GM12878 (cell line): ENCODE results near the gene DPY19L1. TPM values are rescaled to one million over a fixed set of nuclear protein-coding genes. Genes with fewer than 3 reads are reported as not detected.

ENCODE experiments used
- ATAC-seq: fragments of 200-7000 bp; cut with Tn5 transposase; 3 replicates; pipeline ENCODE4 v1.9.1; 2020; ENCODE audit warnings: mild to moderate bottlenecking, moderate library complexity
- BruUV-seq: library from RNA; stranded (reverse); fragments of 400-500 nt; replicated peaks from 2 replicates; lab custom pipeline; 2021; lab: Mats Ljungman, UMichigan
- CTCF ChIA-PET: fragments of 300-600 bp; sonication (Branson Sonifier 250); formaldehyde crosslinking; extraction: SDS; loops from one replicate; lab custom pipeline; 2021; ENCODE audit warnings: inconsistent platforms; lab: Yijun Ruan, JAX
- POLR2A ChIA-PET: fragments of 350-600 bp; formaldehyde crosslinking; extraction: SDS; loops from one replicate; lab custom pipeline; 2021; ENCODE audit warnings: inconsistent platforms; lab: Charles Lee
- RAD21 ChIA-PET: fragments of 300-600 bp; sonication (Branson Sonifier 250); formaldehyde crosslinking; loops from one replicate; lab custom pipeline; 2023; ENCODE audit warnings: antibody characterized with exemption; ENCODE audit not compliant: unreplicated experiment; lab: Charles Lee
- SMC1A ChIA-PET: fragments of 300-600 bp; sonication (Branson Sonifier 250); formaldehyde crosslinking; loops from one replicate; lab custom pipeline; 2023; ENCODE audit not compliant: unreplicated experiment, uncharacterized antibody; lab: Charles Lee
- DNase-seq: peaks from one replicate; pipeline ENCODE4 v3.0.0-alpha.2; 2011; ENCODE audit warnings: low read depth, low spot score
- FAIRE-seq: peaks from 3 replicates; lab custom pipeline; 2011; peaks lifted over from hg19 to GRCh38; lab: Jason Lieb, UNC
- H2AFZ ChIP-seq: 2 replicates; pipeline ENCODE4 v1.6.0; 2011; ENCODE audit warnings: low read depth, low read length, control low read depth; ENCODE audit not compliant: control insufficient read depth
- H3K27ac ChIP-seq: 2 replicates; pipeline ENCODE4 v1.5.1; 2011; ENCODE audit warnings: control low read depth; ENCODE audit not compliant: control insufficient read depth, insufficient read depth
- H3K27me3 ChIP-seq, 2 experiments: replicated peaks in 1 of 2; 2 replicates each; pipeline versions ENCODE4 v1.6.0 to v1.6.1; 2011; ENCODE audit warnings: low read length in 1 of 2; ENCODE audit not compliant: control insufficient read depth in 2 of 2, insufficient read depth in 2 of 2
- H3K36me3 ChIP-seq, 2 experiments: 2 replicates each; pipeline ENCODE4 v1.5.1; 2011; ENCODE audit warnings: low read length in 1 of 2; ENCODE audit not compliant: control insufficient read depth in 2 of 2, insufficient read depth in 2 of 2
- H3K4me1 ChIP-seq: 2 replicates; pipeline ENCODE4 v1.6.1; 2011; ENCODE audit warnings: mild to moderate bottlenecking, low read length, moderate library complexity, mixed read lengths; ENCODE audit not compliant: control insufficient read depth, insufficient read depth
- H3K4me2 ChIP-seq: 2 replicates; pipeline ENCODE4 v1.6.0; 2011; ENCODE audit warnings: control low read depth; ENCODE audit not compliant: control insufficient read depth, insufficient read depth
- H3K4me3 ChIP-seq: fragments of 200-600 bp; sonication (generic); 2 replicates; pipeline ENCODE4 v1.5.1; 2016
- H3K79me2 ChIP-seq: 2 replicates; pipeline ENCODE4 v1.6.0; 2011; ENCODE audit warnings: low read length; ENCODE audit not compliant: control insufficient read depth, insufficient read depth
- H3K9ac ChIP-seq: 2 replicates; pipeline ENCODE4 v1.8.0; 2011; ENCODE audit warnings: low read length, control low read depth, mixed read lengths; ENCODE audit not compliant: control insufficient read depth, insufficient read depth
- H3K9me3 ChIP-seq: replicated peaks from 3 replicates; pipeline ENCODE4 v1.5.1; 2011; ENCODE audit warnings: mild to moderate bottlenecking, low read length; ENCODE audit not compliant: control insufficient read depth, insufficient read depth
- H4K20me1 ChIP-seq: 2 replicates; pipeline ENCODE4 v1.6.0; 2011; ENCODE audit not compliant: control insufficient read depth, insufficient read depth
- ASH2L ChIP-seq: fragments of 300-600, 200-600 bp; sonication (generic); IDR thresholded peaks from 2 replicates; pipeline ENCODE4 v1.6.1; 2017; ENCODE audit warnings: low read depth, mild to moderate bottlenecking, borderline replicate concordance
- BCL11A ChIP-seq: IDR thresholded peaks from 2 replicates; pipeline ENCODE4 v1.6.1; 2011; ENCODE audit warnings: low read depth, low read length
- BHLHE40 ChIP-seq, 2 experiments: fragments of 450-650 bp in 1 of 2; IDR thresholded peaks; 2 replicates each; pipeline ENCODE4 v1.6.1; 2011 to 2017; ENCODE audit warnings: low read depth in 2 of 2, borderline replicate concordance in 1 of 2, improper control_type of control experiment in 1 of 2, low read length in 1 of 2, mild to moderate bottlenecking in 1 of 2
- CBFB ChIP-seq: IDR thresholded peaks from 2 replicates; pipeline ENCODE4 v1.6.1; 2016; ENCODE audit warnings: antibody characterized with exemption, low read depth
- CHD4 ChIP-seq: fragments of 200-600 bp; sonication (generic); IDR thresholded peaks from 2 replicates; pipeline ENCODE4 v1.6.1; 2016; ENCODE audit warnings: mild to moderate bottlenecking
- EGR1 ChIP-seq, 2 experiments: IDR thresholded peaks; 1 replicate in 1 of 2; 2 replicates in 1 of 2; pipeline ENCODE4 v1.6.1; 2011 to 2012; ENCODE audit warnings: low read depth in 2 of 2, low read length in 2 of 2, borderline replicate concordance in 1 of 2, mild to moderate bottlenecking in 1 of 2, moderate library complexity in 1 of 2
- ETV6 ChIP-seq, 2 experiments: fragments of 450-650 bp in 1 of 2; IDR thresholded peaks in 1 of 2; conservative IDR thresholded peaks in 1 of 2; 2 replicates each; pipeline ENCODE4 v1.6.1; 2014; ENCODE audit warnings: antibody characterized with exemption in 1 of 2, borderline replicate concordance in 1 of 2, low read depth in 1 of 2, mild to moderate bottlenecking in 1 of 2, moderate library complexity in 1 of 2
- FOXK2 ChIP-seq: fragments of 450-650 bp; IDR thresholded peaks from 2 replicates; pipeline ENCODE4 v1.6.1; 2017; ENCODE audit warnings: mild to moderate bottlenecking, moderate library complexity
- KLF5 ChIP-seq: fragments of 450-650 bp; IDR thresholded peaks from 2 replicates; pipeline ENCODE4 v1.6.1; 2014; ENCODE audit warnings: mild to moderate bottlenecking; ENCODE audit not compliant: partially characterized antibody
- MEF2A ChIP-seq: IDR thresholded peaks from 2 replicates; pipeline ENCODE4 v1.6.1; 2011; ENCODE audit warnings: low read depth, mild to moderate bottlenecking, low read length, moderate library complexity; ENCODE audit not compliant: insufficient read depth
- NR2C2 ChIP-seq: IDR thresholded peaks from 2 replicates; pipeline ENCODE4 v1.6.1; 2011; ENCODE audit warnings: borderline replicate concordance, low read depth; ENCODE audit not compliant: control insufficient read depth, insufficient read length
- POU2F2 ChIP-seq: IDR thresholded peaks from 3 replicates; pipeline ENCODE4 v1.6.1; 2011; ENCODE audit warnings: low read depth, mild to moderate bottlenecking, low read length, borderline replicate concordance
- SIX5 ChIP-seq: IDR thresholded peaks from 2 replicates; pipeline ENCODE4 v1.6.1; 2011; ENCODE audit warnings: mild to moderate bottlenecking, low read depth, low read length, moderate library complexity; ENCODE audit not compliant: severe bottlenecking
- SMARCA5 ChIP-seq: fragments of 450-650 bp; IDR thresholded peaks from 2 replicates; pipeline ENCODE4 v1.6.1; 2017; ENCODE audit warnings: mild to moderate bottlenecking
- TARDBP ChIP-seq: IDR thresholded peaks from 2 replicates; pipeline ENCODE4 v1.6.1; 2016; ENCODE audit warnings: borderline replicate concordance
- USF1 ChIP-seq: IDR thresholded peaks from 2 replicates; pipeline ENCODE4 v1.6.1; 2011; ENCODE audit warnings: borderline replicate concordance, low read depth, mild to moderate bottlenecking, moderate library complexity, mixed read lengths, low read length; ENCODE audit not compliant: insufficient read depth; ENCODE audit errors: extremely low read length
- ZBTB40 ChIP-seq: fragments of 450-650 bp; IDR thresholded peaks from 2 replicates; pipeline ENCODE4 v1.6.1; 2016; ENCODE audit warnings: mild to moderate bottlenecking, moderate library complexity, borderline replicate concordance
- WGBS: methylation state at CpG from one replicate; pipeline ENCODE4 v1.1.6; 2016; ENCODE audit warnings: low lambda C conversion rate; ENCODE audit not compliant: insufficient replicate concordance, insufficient coverage; ENCODE audit errors: missing lambda C conversion rate; 5-methylcytosine and 5-hydroxymethylcytosine counted together
- in situ Hi-C: fragments of 300-500 bp; cut with MboI; formaldehyde crosslinking; loops from 9 replicates; pipeline ENCODE4 v1.14.3; 2018; ENCODE audit warnings: mixed read lengths
- intact Hi-C: fragments of 100-400 bp; cut with micrococcal nuclease; formaldehyde crosslinking; loops from one replicate; pipeline ENCODE4 v1.14.2; 2022; ENCODE audit not compliant: unreplicated experiment
- polyA plus RNA-seq, 11 experiments: library from polyadenylated mRNA; depleted of rRNA in 4 of 11; unstranded in 6 of 11; stranded (reverse) in 5 of 11; fragments of >200 nt; fragmentation: Nextera tagmentation in 4 of 11; fragmentation: Illumina TruSeq in 1 of 11; extraction: Ambion mirVana in 4 of 11; extraction: Trizol in 1 of 11; gene quantifications; 1 replicate in 1 of 11; 2 replicates in 10 of 11; pipeline versions ENCODE4 v1.2.1 to v1.2.3, GENCODE V29; 2011 to 2016; ENCODE audit warnings: inconsistent platforms in 2 of 11, missing spikeins in 2 of 11, low read depth in 1 of 11
- total RNA-seq, 4 experiments: library from RNA; depleted of rRNA in 3 of 4; stranded (reverse); fragments of >200 nt in 3 of 4; fragmentation: Illumina TruSeq in 1 of 4; extraction: Trizol in 1 of 4; gene quantifications; 2 replicates each; pipeline versions ENCODE4 v1.2.1 to v1.2.3, GENCODE V29; 2013 to 2021

Gene DPY19L1
- total and polyA plus RNA-seq, 10 of the 15 experiments (the other 5 are each of a cell fraction or from before 2014, with no cell fraction given), result 0.47 to 35.4 (median 3.8) TPM

GRCh38 chr7:34991938-34992840 is 45.1 kb downstream of the DPY19L1 start:
- 5% methylated on average over 12 of the region's 12 CpGs for WGBS
- Histone ChIP-seq H3K79me2 (no peaks in the 10 kb centered on the region), H3K4me3 (no peak overlapping the region), H3K4me2 (no peak overlapping the region), H3K27ac (no peak overlapping the region), H3K9ac (no peak overlapping the region), H3K27me3 (no peaks in the 10 kb centered on the region), H3K4me1 (no peaks in the 10 kb centered on the region), H3K36me3 (no peaks in the 10 kb centered on the region), H2AFZ (no peak overlapping the region), H3K9me3 (no peaks in the 10 kb centered on the region), H4K20me1 (no peaks in the 10 kb centered on the region)
- BruUV-seq, result no TSS peak
- ChIA-PET RAD21 (interaction anchor here (1.2 to 1.5 kb wide), 2 partner anchors 9 to 42 kb away, joined by 3 to 4 read pairs; no protein-coding TSS in a partner anchor), SMC1A (interaction anchor here (1.2 to 1.4 kb wide), 3 partner anchors 13 to 41 kb away, joined by 3 to 4 read pairs (median 3); no protein-coding TSS in a partner anchor), POLR2A (interaction anchor here (0.6 kb wide), 1 partner anchor 234 kb away, joined by 5 read pairs; no protein-coding TSS in a partner anchor), CTCF (interaction anchor here (0.5 to 1.2 kb wide), 9 partner anchors 8 to 234 kb away, joined by 3 to 4 read pairs (median 3); no protein-coding TSS in a partner anchor)
- intact Hi-C loops (loop anchor here (2.0 kb wide), 1 partner anchor 43 kb away; no protein-coding TSS in a partner anchor), in situ Hi-C loops (no loop called here)
- FAIRE-seq (no peak), ATAC-seq (peak; percentile 87), DNase-seq (peak; percentile 23)
- TF ChIP-seq MEF2A (no peak), CBFB (no peak), CHD4 (no peak), KLF5 (no peak), TARDBP (no peak), USF1 (no peak), NR2C2 (no peak), ASH2L (no peak), SIX5 (no peak), EGR1 (IDR thresholded peaks at IDR 0.05; ENCODE audit: borderline replicate concordance in 1 of 2, low read depth in 2 of 2, low read length in 2 of 2) (no peak), BHLHE40 (IDR thresholded peaks at IDR 0.05; ENCODE audit: borderline replicate concordance in 1 of 2, low read depth in 2 of 2, low read length in 1 of 2) (peak in 1 of 2 experiments; percentile 53; a peak in 1 of 4 replicates), FOXK2 (no peak), ZBTB40 (no peak), BCL11A (no peak), ETV6 (conservative IDR thresholded peaks at IDR 0.05 in 1 of 2, IDR thresholded peaks at IDR 0.05 in 1 of 2; ENCODE audit: borderline replicate concordance in 1 of 2, low read depth in 1 of 2) (no peak), POU2F2 (no peak), SMARCA5 (peak; percentile 70; the same call in 1 of the 2 replicates)
